ENCODE data around the gene FAM171A1. TPM values are rescaled to one million over a fixed set of nuclear protein-coding genes. Genes with fewer than 3 reads are reported as not detected.

Gene FAM171A1
- total and polyA plus RNA-seq, 2 donors (not counting 1 experiment from before 2014, with no cell fraction given), result 0.09 TPM; not detected in 1

- no peaks in the 10 kb centered on the region for H4K20me1 ChIP-seq (ENCODE audit: control insufficient read depth, insufficient read depth, low read length, poor library complexity, severe bottlenecking)
- ATAC-seq (ENCODE audit: low read depth), result no peak
- ChIA-PET POLR2A (no interaction called here), CTCF (interaction anchor here (1.1 kb wide), 1 partner anchor 9 kb away, joined by 3 read pairs; no protein-coding TSS in a partner anchor)
- Mint-ChIP-seq H3K4me3 (no peak overlapping the region), H3K27me3 (peaks cover 11% of the 10 kb centered on the region), H3K4me1 (peaks cover 9% of the 10 kb centered on the region), H3K27ac (no peak overlapping the region), H3K9me3 (ENCODE audit: insufficient read depth) (no peaks in the 10 kb centered on the region)
- H3K79me2 ChIP-seq (ENCODE audit: control insufficient read depth, insufficient read depth, low read length), result no peaks in the 10 kb centered on the region
- no peaks in the 10 kb centered on the region for H3K36me3 ChIP-seq (replicated peaks in 1 of 2; ENCODE audit: control extremely low read depth in 1 of 2, control insufficient read depth in 1 of 2, extremely low read depth in 1 of 2, insufficient read depth in 2 of 2, low read length in 1 of 2)
- H3K27me3 ChIP-seq (replicated peaks in 1 of 4; ENCODE audit: control extremely low read depth in 1 of 4, control insufficient read depth in 3 of 4, insufficient read depth in 4 of 4, low read length in 3 of 4), result peaks cover 0 to 3% (median 0%) of the 10 kb centered on the region in 4 experiments
- H3K9me3 ChIP-seq (ENCODE audit: control extremely low read depth in 1 of 3, control insufficient read depth in 2 of 3, insufficient read depth in 1 of 3, low read length in 2 of 3), result peaks cover 0 to 2% (median 0%) of the 10 kb centered on the region in 3 donors
- no peak overlapping the region for H3K9ac ChIP-seq (ENCODE audit: low read length)
- H3K27ac ChIP-seq (ENCODE audit: low read length in 2 of 2), result no peak overlapping the region
- H3K4me2 ChIP-seq (replicated peaks; ENCODE audit: low read depth, low read length, poor library complexity, severe bottlenecking), result no peak overlapping the region
- H3K4me3 ChIP-seq (ENCODE audit: control extremely low read depth in 1 of 5, extremely low read depth in 1 of 5, insufficient read depth in 1 of 5, low read depth in 2 of 5, low read length in 4 of 5), result no peak overlapping the region
- WGBS (ENCODE audit: insufficient coverage), result 100% methylated on average over 1 of the region's 2 CpGs
- no peak overlapping the region for H2AFZ ChIP-seq (ENCODE audit: insufficient read depth, low read depth, low read length, poor library complexity, severe bottlenecking)
- TF ChIP-seq CTCF (IDR thresholded peaks at IDR 0.05) (no peak), EZH2 (IDR thresholded peaks at IDR 0.05; ENCODE audit: borderline replicate concordance, insufficient read depth, low read depth, low read length, poor library complexity, severe bottlenecking) (no peak)
- DNase-seq, result no peak
- H3K4me1 ChIP-seq (ENCODE audit: control insufficient read depth in 2 of 2, insufficient read depth in 2 of 2, low read length in 2 of 2), result peaks cover 6 to 9% of the 10 kb centered on the region in 2 donors
- intact Hi-C loops (cut with micrococcal nuclease), result no loop called here
Measured at GRCh38 chr10:15259136-15259535, 112.0 kb downstream of the FAM171A1 start.

- ATAC-seq (ENCODE audit: low read depth) (no peak), DNase-seq (no peak)
- WGBS (ENCODE audit: insufficient coverage), result 93% methylated on average over 4 of the region's 6 CpGs
- Mint-ChIP-seq H3K27me3 (peaks cover 17% of the 10 kb centered on the region), H3K4me3 (no peak overlapping the region), H3K27ac (no peak overlapping the region), H3K4me1 (peaks cover 9% of the 10 kb centered on the region), H3K9me3 (ENCODE audit: insufficient read depth) (no peaks in the 10 kb centered on the region)
- H3K4me2 ChIP-seq (replicated peaks; ENCODE audit: low read depth, low read length, poor library complexity, severe bottlenecking), result no peak overlapping the region
- CTCF ChIA-PET, result interaction anchor here (1.1 kb wide), 1 partner anchor 8 kb away, joined by 3 read pairs; no protein-coding TSS in a partner anchor
- H3K4me1 ChIP-seq (ENCODE audit: control insufficient read depth in 2 of 2, insufficient read depth in 2 of 2, low read length in 2 of 2), result peaks cover 6 to 13% of the 10 kb centered on the region in 2 donors
- no peaks in the 10 kb centered on the region for H4K20me1 ChIP-seq (ENCODE audit: control insufficient read depth, insufficient read depth, low read length, poor library complexity, severe bottlenecking)
- no peaks in the 10 kb centered on the region for H3K79me2 ChIP-seq (ENCODE audit: control insufficient read depth, insufficient read depth, low read length)
- intact Hi-C loops (cut with micrococcal nuclease), result no loop called here
- H3K4me3 ChIP-seq (ENCODE audit: control extremely low read depth in 1 of 5, extremely low read depth in 1 of 5, insufficient read depth in 1 of 5, low read depth in 2 of 5, low read length in 4 of 5), result no peak overlapping the region
- H3K9me3 ChIP-seq (ENCODE audit: control extremely low read depth in 1 of 3, control insufficient read depth in 2 of 3, insufficient read depth in 1 of 3, low read length in 2 of 3), result peaks cover 0 to 5% (median 0%) of the 10 kb centered on the region in 3 donors
- H3K27me3 ChIP-seq (replicated peaks in 1 of 4; ENCODE audit: control extremely low read depth in 1 of 4, control insufficient read depth in 3 of 4, insufficient read depth in 4 of 4, low read length in 3 of 4), result peaks cover 0 to 6% (median 0%) of the 10 kb centered on the region in 4 experiments
- POLR2A ChIA-PET, result no interaction called here
- H2AFZ ChIP-seq (ENCODE audit: insufficient read depth, low read depth, low read length, poor library complexity, severe bottlenecking), result no peak overlapping the region
- H3K27ac ChIP-seq (ENCODE audit: low read length in 2 of 2), result no peak overlapping the region
- no peak overlapping the region for H3K9ac ChIP-seq (ENCODE audit: low read length)
- TF ChIP-seq CTCF (IDR thresholded peaks at IDR 0.05) (no peak), EZH2 (IDR thresholded peaks at IDR 0.05; ENCODE audit: borderline replicate concordance, insufficient read depth, low read depth, low read length, poor library complexity, severe bottlenecking) (no peak)
- H3K36me3 ChIP-seq (replicated peaks in 1 of 2; ENCODE audit: control extremely low read depth in 1 of 2, control insufficient read depth in 1 of 2, extremely low read depth in 1 of 2, insufficient read depth in 2 of 2, low read length in 1 of 2), result no peaks in the 10 kb centered on the region
Measured at GRCh38 chr10:15258255-15258654, 112.8 kb downstream of the FAM171A1 start.
